NCI-H146 treated with DMSO at 0.1 percent for 48 hours (cell line): Measurements from ENCODE around the gene STIM1.

Source experiments
- DNase-seq: peaks from one replicate; lab custom pipeline; 2025; ENCODE audit not compliant: unreplicated experiment; lab: John Stamatoyannopoulos, UW

Gene STIM1

GRCh38 chr11:3946455-3947017 lies 91.1 kb downstream of the STIM1 start:
- DNase-seq = no peak

GRCh38 chr11:3947061-3947460 lies 91.6 kb downstream of the STIM1 start:
- no peak for DNase-seq

GRCh38 chr11:3949125-3949524 lies 93.7 kb downstream of the STIM1 start:
- DNase-seq = no peak

- DNase-seq = no peak
Observed at GRCh38 chr11:3950996-3951660, 95.7 kb downstream of the STIM1 start.

- no peak for DNase-seq
Observed at GRCh38 chr11:3952715-3953114, 97.3 kb downstream of the STIM1 start.

- DNase-seq = no peak
Observed at GRCh38 chr11:3953327-3953726, 97.9 kb downstream of the STIM1 start.

- DNase-seq = no peak
Observed at GRCh38 chr11:3954448-3955298, 99.2 kb downstream of the STIM1 start.

- no peak for DNase-seq
Observed at GRCh38 chr11:3955299-3955665, 99.8 kb downstream of the STIM1 start.

- no peak for DNase-seq
Observed at GRCh38 chr11:3956038-3956437, 100.6 kb downstream of the STIM1 start.

GRCh38 chr11:3956748-3957147 lies 101.3 kb downstream of the STIM1 start:
- DNase-seq = no peak

GRCh38 chr11:3957437-3957836 lies 102.0 kb downstream of the STIM1 start:
- DNase-seq = no peak

GRCh38 chr11:3958281-3958680 lies 102.8 kb downstream of the STIM1 start:
- DNase-seq = no peak

GRCh38 chr11:3959015-3959902 lies 103.8 kb downstream of the STIM1 start:
- no peak for DNase-seq

- no peak for DNase-seq
Observed at GRCh38 chr11:3959903-3960265, 104.4 kb downstream of the STIM1 start.

- DNase-seq = no peak
Observed at GRCh38 chr11:3962406-3962840, 107.0 kb downstream of the STIM1 start.

- no peak for DNase-seq
Observed at GRCh38 chr11:3964056-3964455, 108.6 kb downstream of the STIM1 start.

GRCh38 chr11:3964935-3965604 lies 109.6 kb downstream of the STIM1 start:
- DNase-seq = no peak

- no peak for DNase-seq
Observed at GRCh38 chr11:3967695-3968094, 112.2 kb downstream of the STIM1 start.

GRCh38 chr11:3969200-3969599 lies 113.7 kb downstream of the STIM1 start:
- no peak for DNase-seq

- no peak for DNase-seq
Observed at GRCh38 chr11:3969613-3970012, 114.1 kb downstream of the STIM1 start.

GRCh38 chr11:3970108-3970507 lies 114.6 kb downstream of the STIM1 start:
- no peak for DNase-seq
